K562 (cell line): ENCODE results near the gene PCID2. TPM values are rescaled to one million over a fixed set of nuclear protein-coding genes. Genes with fewer than 3 reads are reported as not detected.

ENCODE experiments used
- BMI1 ChIP-seq: fragments of 150-350 bp; IDR thresholded peaks from 2 replicates; pipeline ENCODE4 v1.6.1; 2014; ENCODE audit warnings: low read length
- CEBPB ChIP-seq: fragments of 450-650 bp; IDR thresholded peaks from 2 replicates; pipeline ENCODE4 v1.6.1; 2016; ENCODE audit warnings: missing genetic modification characterization, missing compliant biosample characterization
- E2F8 ChIP-seq: fragments of 450-650 bp; IDR thresholded peaks from 2 replicates; pipeline ENCODE4 v1.7.1; 2018; ENCODE audit warnings: mild to moderate bottlenecking, low read depth; ENCODE audit not compliant: partially characterized antibody
- GATAD2A ChIP-seq: fragments of 450-650 bp; IDR thresholded peaks from 2 replicates; pipeline ENCODE4 v1.6.1; 2017
- L3MBTL2 ChIP-seq: fragments of 450-650 bp; IDR thresholded peaks from 2 replicates; pipeline ENCODE4 v1.6.1; 2016; ENCODE audit warnings: mild to moderate bottlenecking, moderate library complexity
- LARP7 ChIP-seq: fragments of 450-650 bp; IDR thresholded peaks from 2 replicates; pipeline ENCODE4 v1.6.1; 2016
- MEIS2 ChIP-seq: fragments of 450-650 bp; IDR thresholded peaks from 2 replicates; pipeline ENCODE4 v1.6.1; 2014; ENCODE audit warnings: mild to moderate bottlenecking; ENCODE audit not compliant: partially characterized antibody
- PHF8 ChIP-seq: fragments of 200-600 bp; sonication (generic); IDR thresholded peaks from 2 replicates; pipeline ENCODE4 v1.6.1; 2012; ENCODE audit warnings: mixed run types, mild to moderate bottlenecking, inconsistent platforms, low read length, moderate library complexity, borderline replicate concordance
- TCF3 ChIP-seq: sonication (generic); formaldehyde crosslinking; IDR thresholded peaks from 2 replicates; pipeline ENCODE4 v1.4.0; 2020; ENCODE audit warnings: mild to moderate bottlenecking, missing genetic modification reagents
- TOE1 ChIP-seq, 2 experiments: fragments of 450-650 bp in 1 of 2; sonication (generic) in 1 of 2; formaldehyde crosslinking in 1 of 2; IDR thresholded peaks; 2 replicates each; pipeline versions ENCODE4 v1.7.1 to v1.8.0; 2016 to 2022; ENCODE audit warnings: borderline replicate concordance in 2 of 2, mild to moderate bottlenecking in 2 of 2, antibody characterized with exemption in 1 of 2, inconsistent platforms in 1 of 2, low read depth in 1 of 2, missing genetic modification reagents in 1 of 2, moderate library complexity in 1 of 2
- ZEB2 ChIP-seq: fragments of 450-650 bp; IDR thresholded peaks from 2 replicates; pipeline ENCODE4 v1.6.1; 2016
- polyA plus RNA-seq, 8 experiments: library from polyadenylated mRNA; depleted of rRNA in 4 of 8; stranded (reverse) in 5 of 8; unstranded in 3 of 8; fragments of >200 nt; fragmentation: Nextera tagmentation in 2 of 8; fragmentation: Illumina TruSeq in 1 of 8; extraction: Ambion mirVana in 2 of 8; extraction: Trizol in 1 of 8; gene quantifications; 2 replicates each; pipeline versions ENCODE4 v1.2.1 to v1.2.3, GENCODE V29; 2011 to 2014; ENCODE audit warnings: inconsistent platforms in 1 of 8, missing spikeins in 1 of 8
- total RNA-seq, 7 experiments: library from RNA; depleted of rRNA in 6 of 7; stranded (reverse); fragments of >200 nt in 6 of 7; fragmentation: Illumina TruSeq in 2 of 7; extraction: Trizol in 2 of 7; gene quantifications; 2 replicates each; pipeline versions ENCODE4 v1.2.1 to v1.2.3, GENCODE V29; 2011 to 2021; ENCODE audit warnings: low replicate concordance in 1 of 7
- TF ChIP-seq, protein P1 (sequence below): IDR thresholded peaks from 2 replicates; pipeline ENCODE4 v1.6.1; 2011; ENCODE audit warnings: borderline replicate concordance, low read depth, mild to moderate bottlenecking, moderate library complexity, low read length; ENCODE audit not compliant: insufficient read depth, poor library complexity, severe bottlenecking
- TF ChIP-seq, protein P2 (sequence below), 2 experiments: fragments of 450-650 bp; IDR thresholded peaks; 2 replicates each; pipeline ENCODE4 v1.6.1; 2016; ENCODE audit warnings: mild to moderate bottlenecking in 2 of 2, borderline replicate concordance in 1 of 2, low read depth in 1 of 2, moderate library complexity in 1 of 2

PCID2 gene
- total and polyA plus RNA-seq, 9 of the 15 experiments (the other 6 are each of a cell fraction or from before 2014, with no cell fraction given), result 39.6 to 117 (median 59.6) TPM

GRCh38 chr13:113219256-113219940, 10.9 kb upstream of the PCID2 start (continued):
- TF ChIP-seq, protein P1, sequence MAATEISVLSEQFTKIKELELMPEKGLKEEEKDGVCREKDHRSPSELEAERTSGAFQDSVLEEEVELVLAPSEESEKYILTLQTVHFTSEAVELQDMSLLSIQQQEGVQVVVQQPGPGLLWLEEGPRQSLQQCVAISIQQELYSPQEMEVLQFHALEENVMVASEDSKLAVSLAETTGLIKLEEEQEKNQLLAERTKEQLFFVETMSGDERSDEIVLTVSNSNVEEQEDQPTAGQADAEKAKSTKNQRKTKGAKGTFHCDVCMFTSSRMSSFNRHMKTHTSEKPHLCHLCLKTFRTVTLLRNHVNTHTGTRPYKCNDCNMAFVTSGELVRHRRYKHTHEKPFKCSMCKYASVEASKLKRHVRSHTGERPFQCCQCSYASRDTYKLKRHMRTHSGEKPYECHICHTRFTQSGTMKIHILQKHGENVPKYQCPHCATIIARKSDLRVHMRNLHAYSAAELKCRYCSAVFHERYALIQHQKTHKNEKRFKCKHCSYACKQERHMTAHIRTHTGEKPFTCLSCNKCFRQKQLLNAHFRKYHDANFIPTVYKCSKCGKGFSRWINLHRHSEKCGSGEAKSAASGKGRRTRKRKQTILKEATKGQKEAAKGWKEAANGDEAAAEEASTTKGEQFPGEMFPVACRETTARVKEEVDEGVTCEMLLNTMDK, result no peak
- TF ChIP-seq PHF8 (no peak), ZEB2 (peak; percentile 13; the same call in 1 of the 2 replicates), L3MBTL2 (peak; percentile 75; the same call in 1 of the 2 replicates), BMI1 (no peak), TCF3 (CRISPR knock-in tag) (peak; percentile 64), LARP7 (no peak), CEBPB (peak; percentile 43; the same call in 1 of the 2 replicates), TOE1 (IDR thresholded peaks at IDR 0.05; ENCODE audit: borderline replicate concordance) (no peak), TOE1 (CRISPR knock-in tag; IDR thresholded peaks at IDR 0.05; ENCODE audit: borderline replicate concordance, low read depth) (no peak), MEIS2 (peak; percentile 13), E2F8 (no peak), GATAD2A (no peak)
- TF ChIP-seq, protein P2, sequence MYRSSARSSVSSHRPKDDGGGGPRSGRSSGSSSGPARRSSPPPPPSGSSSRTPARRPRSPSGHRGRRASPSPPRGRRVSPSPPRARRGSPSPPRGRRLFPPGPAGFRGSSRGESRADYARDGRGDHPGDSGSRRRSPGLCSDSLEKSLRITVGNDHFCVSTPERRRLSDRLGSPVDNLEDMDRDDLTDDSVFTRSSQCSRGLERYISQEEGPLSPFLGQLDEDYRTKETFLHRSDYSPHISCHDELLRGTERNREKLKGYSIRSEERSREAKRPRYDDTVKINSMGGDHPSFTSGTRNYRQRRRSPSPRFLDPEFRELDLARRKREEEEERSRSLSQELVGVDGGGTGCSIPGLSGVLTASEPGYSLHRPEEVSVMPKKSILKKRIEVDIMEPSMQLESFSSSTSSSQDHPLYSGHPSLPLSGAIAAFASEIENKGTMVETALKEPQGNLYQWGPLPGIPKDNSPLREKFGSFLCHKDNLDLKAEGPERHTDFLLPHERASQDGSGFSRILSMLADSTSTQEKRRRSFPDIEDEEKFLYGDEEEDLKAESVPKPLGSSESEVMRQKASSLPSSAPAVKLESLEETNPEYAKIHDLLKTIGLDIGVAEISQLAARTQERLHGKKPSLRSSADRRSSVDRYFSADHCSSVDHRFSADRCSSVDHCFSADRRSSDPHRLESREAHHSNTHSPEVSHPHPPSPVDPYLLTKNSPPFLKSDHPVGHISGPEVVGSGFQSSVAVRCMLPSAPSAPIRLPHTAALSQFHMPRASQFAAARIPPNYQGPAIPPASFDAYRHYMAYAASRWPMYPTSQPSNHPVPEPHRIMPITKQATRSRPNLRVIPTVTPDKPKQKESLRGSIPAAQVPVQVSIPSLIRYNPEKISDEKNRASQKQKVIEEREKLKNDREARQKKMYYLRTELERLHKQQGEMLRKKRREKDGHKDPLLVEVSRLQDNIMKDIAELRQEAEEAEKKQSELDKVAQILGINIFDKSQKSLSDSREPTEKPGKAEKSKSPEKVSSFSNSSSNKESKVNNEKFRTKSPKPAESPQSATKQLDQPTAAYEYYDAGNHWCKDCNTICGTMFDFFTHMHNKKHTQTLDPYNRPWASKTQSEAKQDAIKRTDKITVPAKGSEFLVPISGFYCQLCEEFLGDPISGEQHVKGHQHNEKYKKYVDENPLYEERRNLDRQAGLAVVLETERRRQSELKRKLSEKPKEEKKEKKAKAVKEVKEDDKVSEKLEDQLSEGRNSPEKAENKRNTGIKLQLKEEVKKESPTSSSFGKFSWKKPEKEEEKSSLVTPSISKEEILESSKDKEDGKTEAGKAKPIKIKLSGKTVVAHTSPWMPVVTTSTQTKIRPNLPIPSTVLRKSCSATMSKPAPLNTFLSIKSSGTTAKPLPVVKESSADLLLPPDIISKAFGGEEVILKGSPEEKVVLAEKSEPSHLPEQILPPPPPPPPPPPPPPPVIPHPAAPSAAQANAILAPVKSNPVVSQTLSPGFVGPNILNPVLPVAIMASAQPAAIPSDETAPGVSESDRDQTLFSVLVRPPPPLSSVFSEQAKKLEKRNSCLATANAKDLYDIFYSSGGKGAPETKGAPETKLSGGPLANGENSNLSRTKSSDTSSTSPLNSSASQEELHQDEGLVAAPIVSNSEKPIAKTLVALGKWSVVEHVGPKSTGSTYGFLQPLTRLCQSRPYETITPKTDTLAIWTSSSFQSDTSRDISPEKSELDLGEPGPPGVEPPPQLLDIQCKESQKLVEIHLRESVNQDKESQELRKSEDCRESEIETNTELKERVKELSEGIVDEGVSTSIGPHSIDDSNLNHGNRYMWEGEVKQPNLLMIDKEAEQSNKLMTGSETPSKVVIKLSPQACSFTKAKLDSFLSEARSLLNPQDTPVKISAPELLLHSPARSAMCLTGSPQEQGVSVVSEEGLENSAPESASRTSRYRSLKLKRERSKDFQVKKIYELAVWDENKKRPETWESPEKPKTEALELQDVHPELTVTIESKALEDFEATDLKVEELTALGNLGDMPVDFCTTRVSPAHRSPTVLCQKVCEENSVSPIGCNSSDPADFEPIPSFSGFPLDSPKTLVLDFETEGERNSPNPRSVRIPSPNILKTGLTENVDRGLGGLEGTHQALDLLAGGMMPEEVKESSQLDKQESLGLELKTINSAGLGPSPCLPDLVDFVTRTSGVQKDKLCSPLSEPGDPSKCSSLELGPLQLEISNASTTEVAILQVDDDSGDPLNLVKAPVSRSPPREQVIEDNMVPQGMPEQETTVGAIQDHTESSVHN (IDR thresholded peaks at IDR 0.05; ENCODE audit: borderline replicate concordance in 1 of 2, low read depth in 1 of 2), result peak in 1 of 2 experiments; percentile 28; a peak in 1 of 4 replicates
